GM21717 (cell line): ENCODE measurements around the gene NRDE2.

Experiments
- ATAC-seq: cut with Tn5 transposase; IDR thresholded peaks from one replicate; pipeline ENCODE4 v1.9.1; 2021; ENCODE audit warnings: mild to moderate bottlenecking, moderate library complexity; ENCODE audit not compliant: unreplicated experiment

Gene NRDE2

GRCh38 chr14:90331497-90332270 lies at the start of gene NRDE2:
Gene NRDE2 (minus strand): TSS chr14:90331941. CDS start chr14:90331904, 37 bp downstream.
- peak; percentile 95 for ATAC-seq

GRCh38 chr14:90381011-90381786 lies 49.5 kb upstream of the NRDE2 start:
- ATAC-seq = no peak

- ATAC-seq = no peak
These were observed 47.4 kb upstream of the NRDE2 start for GRCh38 chr14:90379106-90379505.

- ATAC-seq = no peak
These were observed 46.5 kb upstream of the NRDE2 start for GRCh38 chr14:90378249-90378648.

- no peak for ATAC-seq
These were observed 44.2 kb upstream of the NRDE2 start for GRCh38 chr14:90375934-90376333.

GRCh38 chr14:90374813-90375212 lies 43.1 kb upstream of the NRDE2 start:
- ATAC-seq = no peak

GRCh38 chr14:90373887-90374286 lies 42.1 kb upstream of the NRDE2 start:
- ATAC-seq = no peak

GRCh38 chr14:90368946-90369721 lies 37.4 kb upstream of the NRDE2 start:
- no peak for ATAC-seq

- no peak for ATAC-seq
These were observed 30.8 kb upstream of the NRDE2 start for GRCh38 chr14:90362558-90362896.

GRCh38 chr14:90361865-90362557 lies 30.3 kb upstream of the NRDE2 start:
- ATAC-seq = no peak

- no peak for ATAC-seq
These were observed 26.6 kb upstream of the NRDE2 start for GRCh38 chr14:90358359-90358758.

GRCh38 chr14:90356925-90357324 lies 25.2 kb upstream of the NRDE2 start:
- no peak for ATAC-seq

- no peak for ATAC-seq
These were observed 24.1 kb upstream of the NRDE2 start for GRCh38 chr14:90355540-90356518.

GRCh38 chr14:90354551-90355298 lies 23.0 kb upstream of the NRDE2 start:
- no peak for ATAC-seq

- no peak for ATAC-seq
These were observed 18.0 kb upstream of the NRDE2 start for GRCh38 chr14:90349739-90350138.

GRCh38 chr14:90348270-90348669 lies 16.5 kb upstream of the NRDE2 start:
- ATAC-seq = no peak

GRCh38 chr14:90345239-90345557 lies 13.5 kb upstream of the NRDE2 start:
- no peak for ATAC-seq

GRCh38 chr14:90344331-90345238 lies 12.8 kb upstream of the NRDE2 start:
- no peak for ATAC-seq
